HEK293T (cell line): Measurements from ENCODE around the gene TTC9C.

Experiments used
- ARNT ChIP-seq: fragments of 450-650 bp; IDR thresholded peaks from 2 replicates; pipeline ENCODE4 v1.6.1; 2017; ENCODE audit warnings: mild to moderate bottlenecking
- FOXA1 ChIP-seq: fragments of 450-650 bp; IDR thresholded peaks from 2 replicates; pipeline ENCODE4 v1.6.1; 2016; ENCODE audit warnings: mild to moderate bottlenecking
- FOXM1 ChIP-seq: fragments of 450-650 bp; IDR thresholded peaks from 2 replicates; pipeline ENCODE4 v1.6.1; 2017; ENCODE audit warnings: mild to moderate bottlenecking, borderline replicate concordance
- HDGF ChIP-seq: fragments of 450-650 bp; IDR thresholded peaks from 2 replicates; pipeline ENCODE4 v1.6.1; 2017; ENCODE audit warnings: antibody characterized with exemption, borderline replicate concordance
- SP1 ChIP-seq: fragments of 450-650 bp; IDR thresholded peaks from 2 replicates; pipeline ENCODE4 v1.6.1; 2017
- SUZ12 ChIP-seq: fragments of 450-650 bp; IDR thresholded peaks from 2 replicates; pipeline ENCODE4 v1.6.1; 2016; ENCODE audit warnings: mild to moderate bottlenecking
- TARDBP ChIP-seq: fragments of 450-650 bp; IDR thresholded peaks from 2 replicates; pipeline ENCODE4 v1.6.1; 2016

GRCh38 chr11:62770778-62771143 is 42.5 kb downstream of the TTC9C start:
- TF ChIP-seq SP1, result no peak
- no peak for TF ChIP-seq HDGF
- no peak for TF ChIP-seq TARDBP
- no peak for TF ChIP-seq ARNT
- no peak for TF ChIP-seq SUZ12
- TF ChIP-seq FOXM1, result no peak
- TF ChIP-seq FOXA1, result no peak
